Psoas muscle (tissue), 8 donors: Measurements from ENCODE around the gene RTL9. TPM values are rescaled to one million over a fixed set of nuclear protein-coding genes. Genes with fewer than 3 reads are reported as not detected.

Experiments used
- ATAC-seq, 4 donors: fragments of 200-7000 bp; cut with Tn5 transposase; one replicate each; pipeline ENCODE4 v1.9.1; 2020; ENCODE audit warnings: moderate library complexity in 3 of 4, mild to moderate bottlenecking in 2 of 4
- DNase-seq, 2 donors: peaks; one replicate each; pipeline ENCODE4 v3.0.0-alpha.2; 2020
- H3K27ac ChIP-seq: fragments of 200-600 bp; one replicate; pipeline ENCODE4 v1.8.0; 2022
- H3K27me3 ChIP-seq, 3 donors: fragments of 200-600 bp in 1 of 3; one replicate each; pipeline versions ENCODE4 v1.6.1 to v1.8.0; 2013 to 2022; ENCODE audit warnings: low read length in 2 of 3, mild to moderate bottlenecking in 2 of 3, moderate library complexity in 1 of 3; ENCODE audit not compliant: insufficient read depth in 3 of 3
- H3K36me3 ChIP-seq, 2 donors: fragments of 200-600 bp in 1 of 2; one replicate each; pipeline versions ENCODE4 v1.6.1 to v1.8.0; 2013 to 2022; ENCODE audit warnings: low read depth in 1 of 2, mild to moderate bottlenecking in 1 of 2, moderate library complexity in 1 of 2; ENCODE audit not compliant: insufficient read depth in 1 of 2
- H3K4me1 ChIP-seq: fragments of 200-600 bp; one replicate; pipeline ENCODE4 v1.8.0; 2022
- H3K4me3 ChIP-seq: fragments of 200-600 bp; one replicate; pipeline ENCODE4 v1.8.0; 2022; ENCODE audit warnings: mild to moderate bottlenecking
- H3K9me3 ChIP-seq: fragments of 200-600 bp; one replicate; pipeline ENCODE4 v1.8.0; 2022
- CTCF ChIP-seq: fragments of 200-600 bp; IDR thresholded peaks from one replicate; pipeline ENCODE4 v1.8.0; 2022; ENCODE audit warnings: antibody characterized with exemption
- WGBS, 3 donors: extraction: QIAGEN DNeasy Blood & Tissue Kit; methylation state at CpG; one replicate each; pipeline versions ENCODE4 v1.1.6 to v1.1.7; 2013; 5-methylcytosine and 5-hydroxymethylcytosine counted together
- intact Hi-C, 2 donors: fragments of 100-400 bp; cut with DNase I; formaldehyde crosslinking; loops; one replicate each; pipeline versions ENCODE4 v1.11.0 to v1.14.2; 2022
- polyA plus RNA-seq, 3 donors: library from polyadenylated mRNA; stranded (reverse); fragments of 200-250 nt; gene quantifications; one replicate each; pipeline ENCODE4 v1.2.3, GENCODE V29; 2013
- total RNA-seq, 4 donors: library from RNA; stranded (reverse); fragmentation: NEBNext Ultra II Directional in 2 of 4; extraction: Animal tissue kit (Norgen Biotek cat#: 25700) in 2 of 4; gene quantifications; one replicate each; pipeline versions ENCODE4 v1.2.1 to v1.2.4, GENCODE V29; 2021 to 2023
- donor health status: healthy with polysubstance abuse.
- donor health status: DM: no; HTN: no; CAD: no; lungs with moderate emphysema.
- donor health status: Bipolar disorder and iron deficiency.
- donor health status: healthy.
- donor health status: DM: yes; HTN: yes; CAD: no.
- donor health status: DM: no; HTN: no; CAD: no.
- donor health status: DM: no; HTN: no; CAD: no.
- donor health status: DM: yes; HTN: yes; CAD: no.

The RTL9 gene
- total and polyA plus RNA-seq, 7 donors, result 0.03 to 0.64 (median 0.08) TPM; not detected in 1

GRCh38 chrX:110389570-110389969 lies 30.9 kb downstream of the RTL9 start:
- H3K4me1 ChIP-seq, result no peaks in the 10 kb centered on the region
- no peaks in the 10 kb centered on the region for H3K36me3 ChIP-seq
- peaks cover 0 to 17% (median 0%) of the 10 kb centered on the region in 3 donors for H3K27me3 ChIP-seq
- H3K4me3 ChIP-seq, result no peak overlapping the region
- no peak overlapping the region for H3K27ac ChIP-seq
- H3K9me3 ChIP-seq, result no peaks in the 10 kb centered on the region
- DNase-seq (no peak), ATAC-seq (no peak)
- intact Hi-C loops, result no loop called here
- 49 to 68% (median 65%) methylated on average over 2 of the region's 2 CpGs for WGBS, 3 donors
- no peak for TF ChIP-seq CTCF

DNA sequence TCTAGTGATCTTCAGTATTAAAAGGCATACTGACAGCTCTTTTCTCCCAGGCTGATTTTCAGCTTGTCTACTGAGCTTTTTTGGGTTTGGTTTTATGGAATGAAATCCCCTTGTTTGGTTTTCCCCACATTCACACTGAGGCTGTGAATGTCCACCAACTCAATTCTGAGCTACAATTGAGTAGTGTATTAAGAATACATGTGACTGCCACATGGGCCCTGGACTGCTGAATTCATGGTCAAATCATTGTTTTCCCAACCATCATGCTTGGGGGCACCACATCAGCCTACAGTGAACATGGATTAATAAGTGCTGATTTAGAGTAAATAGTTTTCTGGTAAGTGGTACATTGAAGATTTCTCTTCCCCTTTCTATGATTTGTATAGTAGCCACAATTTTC lies 32.4 kb downstream of the RTL9 start:
- no peak overlapping the region for H3K4me3 ChIP-seq
- H3K9me3 ChIP-seq, result no peaks in the 10 kb centered on the region
- DNase-seq, result no peak
- intact Hi-C loops, result no loop called here
- no peak for TF ChIP-seq CTCF
- no peaks in the 10 kb centered on the region for H3K36me3 ChIP-seq
- H3K27ac ChIP-seq, result no peak overlapping the region
- H3K4me1 ChIP-seq, result no peaks in the 10 kb centered on the region
- peaks cover 0 to 22% (median 0%) of the 10 kb centered on the region in 3 donors for H3K27me3 ChIP-seq
- no peak for ATAC-seq

GRCh38 chrX:110394651-110395050 lies 36.0 kb downstream of the RTL9 start:
- TF ChIP-seq CTCF, result no peak
- no peak for DNase-seq
- intact Hi-C loops, result no loop called here
- Histone ChIP-seq H3K4me1 (peaks cover 3% of the 10 kb centered on the region), H3K36me3 (no peaks in the 10 kb centered on the region), H3K4me3 (no peak overlapping the region), H3K9me3 (no peaks in the 10 kb centered on the region), H3K27me3 (peaks cover 0 to 15% (median 0%) of the 10 kb centered on the region in 3 donors), H3K27ac (no peak overlapping the region)
- WGBS, 3 donors, result 79 to 89% (median 86%) methylated on average over 2 of the region's 2 CpGs
- ATAC-seq, result no peak

DNA sequence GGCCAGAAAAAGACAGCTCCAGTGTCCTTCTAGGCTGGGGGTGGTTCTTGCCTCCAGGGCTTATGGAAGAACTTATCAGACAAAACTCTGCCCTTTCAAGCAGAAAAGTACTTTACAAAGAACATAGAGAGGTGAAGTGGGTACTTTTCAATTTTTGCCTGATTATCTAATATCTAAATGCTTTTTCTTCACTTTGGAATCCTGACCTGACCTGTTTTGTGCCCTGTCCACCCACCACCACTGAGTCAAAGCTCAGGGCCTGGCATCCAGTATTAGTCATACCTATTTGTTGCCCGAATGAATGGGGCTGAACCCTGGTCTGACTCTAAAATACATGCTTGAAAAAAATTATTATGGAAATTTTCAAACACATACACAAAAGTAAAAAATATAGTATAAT lies 37.2 kb downstream of the RTL9 start:
- no peak overlapping the region for H3K4me3 ChIP-seq
- no peak overlapping the region for H3K27ac ChIP-seq
- intact Hi-C loops, result no loop called here
- peaks cover 3% of the 10 kb centered on the region for H3K4me1 ChIP-seq
- H3K36me3 ChIP-seq, result no peaks in the 10 kb centered on the region
- ATAC-seq (no peak), DNase-seq (no peak)
- peaks cover 0 to 18% (median 0%) of the 10 kb centered on the region in 3 donors for H3K27me3 ChIP-seq
- 67 to 92% (median 92%) methylated on average over 1 of the region's 1 CpG for WGBS, 3 donors
- no peak for TF ChIP-seq CTCF
- H3K9me3 ChIP-seq, result no peaks in the 10 kb centered on the region

GRCh38 chrX:110396735-110397134 lies 38.1 kb downstream of the RTL9 start:
- no peak for DNase-seq

More at GRCh38 chrX:110396735-110397134, 38.1 kb downstream of the RTL9 start:
- intact Hi-C loops, result no loop called here
- TF ChIP-seq CTCF, result no peak
- peaks cover 0 to 25% (median 0%) of the 10 kb centered on the region in 3 donors for H3K27me3 ChIP-seq
- H3K36me3 ChIP-seq, result no peaks in the 10 kb centered on the region
- peaks cover 3% of the 10 kb centered on the region for H3K4me1 ChIP-seq
- peak; percentile 38 to 66 (median 60) for ATAC-seq
- WGBS, 3 donors, result 43 to 53% (median 47%) methylated on average over 4 of the region's 4 CpGs
- no peaks in the 10 kb centered on the region for H3K9me3 ChIP-seq
- no peak overlapping the region for H3K4me3 ChIP-seq
- no peak overlapping the region for H3K27ac ChIP-seq
